ENCODE results near the gene CCL22.
"Not testable (repeated sequence)": the region's sequence is repeated elsewhere in the genome, so short reads cannot be mapped to it uniquely, and the experiment has no call there.

Gene CCL22

GRCh38 chr16:57358527-57359095 is at the start of gene CCL22:
Gene CCL22 (plus strand): TSS chr16:57358783. CDS start chr16:57358817, 34 bp downstream.
- no peak for DNase-seq

- no peak for DNase-seq
Measured at GRCh38 chr16:57310801-57311200, 47.8 kb upstream of the CCL22 start.

- DNase-seq: no peak
Measured at GRCh38 chr16:57313509-57313908, 45.1 kb upstream of the CCL22 start.

- DNase-seq: no peak
Measured at GRCh38 chr16:57314161-57314785, 44.3 kb upstream of the CCL22 start.

GRCh38 chr16:57315416-57315815 is 43.2 kb upstream of the CCL22 start:
- no peak for DNase-seq

GRCh38 chr16:57316390-57317017 is 42.1 kb upstream of the CCL22 start:
- DNase-seq: no peak

- no peak for DNase-seq
Measured at GRCh38 chr16:57318240-57318970, 40.2 kb upstream of the CCL22 start.

GRCh38 chr16:57319646-57320045 is 38.9 kb upstream of the CCL22 start:
- DNase-seq: no peak

GRCh38 chr16:57324749-57325148 is 33.8 kb upstream of the CCL22 start:
- DNase-seq: no peak

GRCh38 chr16:57325458-57325857 is 33.1 kb upstream of the CCL22 start:
- no peak for DNase-seq

GRCh38 chr16:57329718-57330327 is 28.8 kb upstream of the CCL22 start:
- DNase-seq: no peak

GRCh38 chr16:57331355-57331754 is 27.2 kb upstream of the CCL22 start:
- no peak for DNase-seq

GRCh38 chr16:57333402-57333801 is 25.2 kb upstream of the CCL22 start:
- DNase-seq: no peak

GRCh38 chr16:57335366-57335765 is 23.2 kb upstream of the CCL22 start:
- no peak for DNase-seq

GRCh38 chr16:57341062-57341440 is 17.5 kb upstream of the CCL22 start:
- DNase-seq: no peak

GRCh38 chr16:57341441-57342303 is 16.9 kb upstream of the CCL22 start:
- DNase-seq: peak in 1 of 2 experiments; percentile 1

GRCh38 chr16:57342606-57343005 is 16.0 kb upstream of the CCL22 start:
- not testable (repeated sequence) for DNase-seq

GRCh38 chr16:57343221-57343620 is 15.4 kb upstream of the CCL22 start:
- no peak for DNase-seq

- DNase-seq: not testable (repeated sequence)
Measured at GRCh38 chr16:57344094-57344493, 14.5 kb upstream of the CCL22 start.

GRCh38 chr16:57345021-57345420 is 13.6 kb upstream of the CCL22 start:
- no peak for DNase-seq

- no peak for DNase-seq
Measured at GRCh38 chr16:57345666-57346204, 12.8 kb upstream of the CCL22 start.

GRCh38 chr16:57347858-57348257 is 10.7 kb upstream of the CCL22 start:
- DNase-seq: no peak

All from NCI-H2081 (cell line).